ENCODE data around the gene PDE4D.
"Not testable (repeated sequence)": the region's sequence is repeated elsewhere in the genome, so short reads cannot be mapped to it uniquely, and the experiment has no call there.

The PDE4D gene

DNA sequence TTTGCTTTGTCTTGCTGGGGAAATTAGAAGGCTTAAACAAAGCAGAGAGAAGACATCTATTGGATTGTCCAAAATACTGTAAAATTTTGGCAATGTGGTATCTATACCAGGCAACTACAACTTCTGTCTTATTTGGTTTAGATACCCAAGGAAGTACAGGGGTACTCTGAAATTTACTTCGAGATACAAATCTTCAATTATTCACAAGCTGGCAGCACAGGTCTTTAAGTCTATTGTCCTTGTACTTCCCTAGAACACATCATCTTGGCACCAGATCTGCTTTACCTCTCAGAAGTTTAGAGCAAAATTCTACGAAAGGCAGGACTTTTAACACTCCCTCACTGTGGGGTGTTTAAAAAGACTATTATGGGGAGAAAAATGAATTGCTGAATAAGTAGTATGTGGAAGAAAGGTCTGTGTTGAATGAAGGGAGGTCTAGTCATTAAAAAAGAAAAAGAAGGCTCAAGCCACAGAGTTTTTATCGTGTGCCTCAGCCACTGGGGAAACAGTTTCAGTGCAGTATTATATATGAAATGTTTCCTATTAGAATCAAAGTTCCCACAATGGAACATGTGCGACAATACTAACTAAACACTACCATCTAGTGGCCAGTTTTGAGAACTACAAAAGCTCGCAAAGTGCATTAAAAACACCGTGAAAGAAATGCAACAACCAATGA is 93.7 kb downstream of the PDE4D start:
- peak; percentile 32 for DNase-seq (ENCODE audit: low spot score)

GRCh38 chr5:59798862-59799667 is 94.5 kb downstream of the PDE4D start:
- DNase-seq (ENCODE audit: low spot score), result no peak

DNA sequence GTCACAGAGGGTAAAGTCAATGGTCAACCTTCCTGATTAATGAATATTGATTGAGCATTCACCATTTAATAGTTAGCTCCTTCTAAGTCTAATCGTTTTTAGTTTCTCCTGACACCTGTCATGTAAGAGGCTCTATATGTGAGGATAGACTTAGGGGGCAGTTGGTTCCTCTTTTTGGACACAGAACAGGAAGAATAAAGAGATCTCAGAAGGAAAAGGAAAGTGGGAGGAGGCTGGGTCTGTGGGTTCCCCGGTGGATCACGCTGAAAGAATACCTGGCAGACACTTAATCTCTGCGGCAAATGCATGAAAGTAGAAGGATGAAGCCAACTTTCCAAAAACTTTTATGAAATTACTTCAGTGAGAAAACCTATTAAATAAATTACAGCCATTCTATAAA is 98.4 kb downstream of the PDE4D start:
- no peak for DNase-seq (ENCODE audit: low spot score)

GRCh38 chr5:59792983-59793585 is 100.4 kb downstream of the PDE4D start:
- DNase-seq (ENCODE audit: low spot score), result no peak

DNA sequence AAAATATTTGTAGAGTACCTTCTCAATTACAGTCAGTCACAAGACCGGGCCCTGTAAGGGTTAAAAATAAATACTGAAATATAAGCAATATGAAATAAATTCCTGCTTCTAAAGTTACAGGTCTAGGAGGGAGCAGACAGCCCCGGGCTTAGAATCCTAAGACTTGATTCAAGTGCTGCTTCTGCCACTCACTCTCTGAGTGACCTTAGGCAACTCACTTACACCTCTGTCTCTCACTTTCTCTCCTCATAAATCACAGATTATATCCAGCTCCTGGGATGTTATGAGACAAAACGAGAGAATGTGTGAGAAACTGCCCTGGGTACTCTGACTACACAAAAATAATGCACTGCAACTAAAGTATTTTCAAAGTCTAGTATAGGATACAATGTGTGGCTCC is 101.9 kb downstream of the PDE4D start:
- DNase-seq (ENCODE audit: low spot score), result no peak

GRCh38 chr5:59790776-59791475 is 102.6 kb downstream of the PDE4D start:
- no peak for DNase-seq (ENCODE audit: low spot score)

DNA sequence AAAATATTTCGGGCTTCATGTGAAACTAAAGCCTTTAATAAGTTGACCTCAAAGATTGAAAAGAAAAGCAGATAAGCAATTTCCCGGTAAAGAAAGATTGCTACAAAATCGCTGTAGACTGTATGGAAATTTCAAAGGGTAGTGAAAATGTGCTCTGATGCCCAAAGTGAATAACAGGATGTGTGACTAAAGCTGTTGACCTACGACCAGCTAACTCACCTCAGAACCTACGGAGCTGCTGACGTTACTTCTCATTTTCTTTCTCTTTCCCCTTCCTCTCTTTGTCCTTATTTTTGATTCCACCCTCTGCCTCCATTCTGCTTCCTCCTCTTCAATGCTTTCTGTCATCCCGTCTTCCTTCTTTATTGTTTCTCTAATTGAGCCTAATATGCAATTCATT is 103.2 kb downstream of the PDE4D start:
- DNase-seq (ENCODE audit: low spot score), result no peak

- no peak for DNase-seq (ENCODE audit: low spot score)
Measured at GRCh38 chr5:59789894-59790293, 103.6 kb downstream of the PDE4D start.

DNA sequence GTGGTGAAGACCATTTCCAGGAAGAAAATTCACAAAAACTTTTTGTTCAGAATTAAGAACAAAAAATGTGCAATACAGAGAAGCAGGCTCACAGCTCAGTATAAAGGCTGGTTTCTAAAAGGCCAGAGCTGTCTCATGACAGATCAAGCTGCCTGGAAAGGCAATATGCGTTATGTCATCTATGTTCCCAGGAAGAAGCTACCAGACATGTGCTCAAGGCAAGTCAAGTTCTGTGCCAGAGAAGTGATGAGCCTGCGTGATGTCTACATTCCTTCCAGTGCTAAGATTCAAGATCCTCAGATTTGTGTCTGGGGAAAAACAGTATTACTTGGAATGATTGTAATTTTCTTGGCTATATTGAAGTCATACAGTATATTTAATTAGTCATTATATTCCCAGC is 104.3 kb downstream of the PDE4D start:
- DNase-seq (ENCODE audit: low spot score), result no peak

GRCh38 chr5:59786334-59786805 is 107.2 kb downstream of the PDE4D start:
- no peak for DNase-seq (ENCODE audit: low spot score)

DNA sequence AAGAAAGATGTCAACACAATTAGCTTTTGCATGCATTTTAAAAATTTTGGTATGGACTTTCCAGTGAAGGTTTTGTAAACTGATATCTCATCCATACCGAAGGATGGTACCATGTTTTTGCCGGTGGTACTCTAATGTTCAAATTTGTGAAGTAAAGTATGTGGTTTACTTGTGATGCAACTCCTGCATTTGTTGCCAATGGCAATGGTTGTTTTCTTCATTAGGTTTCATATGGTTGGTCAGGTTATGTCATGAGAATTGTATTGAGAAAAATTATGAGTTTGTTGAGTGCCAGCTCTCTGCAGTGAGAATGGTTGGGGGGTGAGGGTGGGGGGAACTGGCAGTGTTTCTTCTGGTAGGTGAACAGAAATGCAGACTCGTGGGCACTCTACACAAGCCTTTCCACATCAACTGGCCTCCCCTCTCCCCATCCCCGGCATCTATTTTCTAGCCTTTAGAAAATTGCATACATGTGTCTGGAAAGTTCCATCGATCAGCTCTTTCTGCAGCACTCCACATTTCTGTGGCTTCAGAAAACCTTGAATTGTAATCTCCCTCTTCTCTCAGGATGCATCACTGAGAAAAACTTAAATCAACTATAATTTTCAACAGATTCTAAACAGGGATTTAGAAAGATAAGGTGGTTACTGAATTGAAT is 107.7 kb downstream of the PDE4D start:
- DNase-seq (ENCODE audit: low spot score), result no peak

DNA sequence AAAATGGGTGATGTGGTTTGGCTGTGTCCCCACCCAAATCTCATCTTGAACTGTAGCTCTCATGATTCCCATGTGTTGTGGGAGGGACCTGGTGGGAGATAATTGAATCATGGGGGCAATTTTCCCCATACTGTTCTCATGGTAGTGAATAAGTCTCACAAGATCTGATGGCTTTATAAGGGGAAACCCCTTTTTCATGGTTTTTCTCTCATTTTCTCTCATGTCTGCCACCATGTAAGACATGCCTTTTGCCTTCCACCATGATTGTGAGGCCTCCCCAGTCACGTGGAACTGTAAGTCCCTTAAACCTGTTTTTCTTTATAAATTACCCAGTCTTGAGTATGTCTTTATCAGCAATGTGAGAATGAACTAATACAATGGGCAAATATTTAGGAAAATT is 108.8 kb downstream of the PDE4D start:
- not testable (repeated sequence) for DNase-seq (ENCODE audit: low spot score)

DNA sequence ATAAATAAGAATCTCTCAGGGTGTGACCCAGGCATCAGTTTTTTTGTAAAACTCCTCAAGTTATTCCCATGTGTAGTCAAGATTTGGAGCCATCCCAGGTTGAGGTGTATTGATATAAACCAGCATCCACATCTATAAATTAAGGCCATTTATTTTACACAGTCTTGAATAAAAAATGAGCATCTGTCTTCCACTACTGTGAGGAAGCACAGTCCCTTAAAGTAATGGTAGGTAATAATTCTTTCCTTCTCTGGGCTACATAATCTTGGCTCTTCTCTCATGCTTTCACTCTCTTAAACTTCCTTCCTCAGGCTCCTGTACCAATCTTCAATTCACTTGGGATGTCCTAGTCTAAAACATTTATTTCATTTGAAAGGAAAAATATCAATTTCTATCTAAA is 110.3 kb downstream of the PDE4D start:
- DNase-seq (ENCODE audit: low spot score), result no peak

DNA sequence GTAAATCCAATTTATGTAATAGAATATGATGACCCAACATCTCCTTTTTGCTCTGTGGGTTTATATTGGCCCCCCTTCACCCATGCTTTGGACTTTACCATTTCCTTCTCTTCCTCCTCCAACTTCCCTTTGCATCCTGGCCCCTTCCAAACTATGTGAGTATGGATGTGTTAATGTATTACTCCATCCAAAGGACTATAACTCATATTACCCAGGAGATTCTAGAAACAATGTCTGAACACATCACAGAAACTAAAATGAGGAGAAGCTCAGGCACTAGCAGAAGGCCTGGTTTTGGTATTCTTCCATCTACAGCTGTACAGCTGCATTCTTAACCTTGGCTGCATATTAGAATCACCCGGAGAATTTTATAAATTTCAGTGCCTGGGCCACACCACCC is 110.7 kb downstream of the PDE4D start:
- DNase-seq (ENCODE audit: low spot score), result no peak

GRCh38 chr5:59779453-59779852 is 114.1 kb downstream of the PDE4D start:
- DNase-seq (ENCODE audit: low spot score), result no peak

DNA sequence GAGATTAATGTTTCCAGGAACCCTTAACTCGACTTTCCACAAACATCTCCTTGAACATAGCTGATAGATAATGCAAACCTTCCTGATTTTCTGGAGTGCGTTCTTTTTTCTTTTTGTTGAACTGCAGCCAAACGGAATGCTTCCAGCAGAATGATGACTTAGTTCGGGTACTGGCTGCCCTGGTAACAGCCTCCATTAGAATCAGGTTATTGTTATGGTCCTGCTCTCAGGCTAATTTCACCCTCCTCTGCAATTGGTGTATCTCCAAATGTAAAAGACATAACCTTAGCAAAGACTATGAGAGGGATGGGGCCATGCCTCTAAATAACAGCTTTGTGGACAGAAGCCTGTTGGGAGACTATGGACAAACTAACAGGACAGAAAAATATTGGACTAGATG is 116.5 kb downstream of the PDE4D start:
- no peak for DNase-seq (ENCODE audit: low spot score)

GRCh38 chr5:59773294-59773693 is 120.2 kb downstream of the PDE4D start:
- no peak for DNase-seq (ENCODE audit: low spot score)

- DNase-seq (ENCODE audit: low spot score), result no peak
Measured at GRCh38 chr5:59772757-59773156, 120.8 kb downstream of the PDE4D start.

GRCh38 chr5:59772206-59772605 is 121.3 kb downstream of the PDE4D start:
- DNase-seq (ENCODE audit: low spot score), result no peak

- no peak for DNase-seq (ENCODE audit: low spot score)
Measured at GRCh38 chr5:59770953-59771352, 122.6 kb downstream of the PDE4D start.

GRCh38 chr5:59769832-59770231 is 123.7 kb downstream of the PDE4D start:
- no peak for DNase-seq (ENCODE audit: low spot score)

DNA sequence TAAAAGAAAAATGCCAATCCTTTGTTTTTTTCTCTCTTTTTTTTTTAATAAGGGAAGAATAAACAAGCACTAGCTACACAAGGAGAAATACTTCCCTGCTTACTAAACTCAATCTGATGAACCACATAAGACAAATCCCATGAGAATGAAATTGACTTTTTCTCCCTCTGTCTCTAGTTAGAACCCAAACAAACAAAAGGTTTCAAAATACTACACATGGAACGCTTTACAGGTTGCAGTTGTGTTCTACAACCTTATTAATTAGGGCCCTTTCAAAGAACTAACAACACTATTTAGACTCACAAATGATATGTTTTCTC is 124.5 kb downstream of the PDE4D start:
- no peak for DNase-seq (ENCODE audit: low spot score)
